Mesothelial cell of epicardium (in vitro differentiated cells): ENCODE data around the gene GRK3. TPM values are rescaled to one million over a fixed set of nuclear protein-coding genes. Genes with fewer than 3 reads are reported as not detected.

ENCODE experiments used
- DNase-seq, 2 experiments: peaks; one replicate each; pipeline ENCODE4 v3.0.0; 2021; ENCODE audit warnings: low spot score in 2 of 2; ENCODE audit not compliant: unreplicated experiment in 2 of 2
- H3K27ac Mint-ChIP-seq: 2 replicates; pipeline ENCODE4 v1.8.0; 2021; ENCODE audit warnings: mixed read lengths
- H3K27me3 Mint-ChIP-seq: 2 replicates; pipeline ENCODE4 v1.8.0; 2021; ENCODE audit warnings: low read depth, mixed read lengths
- H3K36me3 Mint-ChIP-seq: 2 replicates; pipeline ENCODE4 v1.8.0; 2021; ENCODE audit warnings: mixed read lengths
- H3K4me1 Mint-ChIP-seq: 2 replicates; pipeline ENCODE4 v1.8.0; 2021; ENCODE audit warnings: mixed read lengths
- H3K4me3 Mint-ChIP-seq: 2 replicates; pipeline ENCODE4 v1.8.0; 2021; ENCODE audit warnings: mild to moderate bottlenecking, moderate library complexity, mixed read lengths
- H3K9me3 Mint-ChIP-seq: 2 replicates; pipeline ENCODE4 v1.8.0; 2021; ENCODE audit warnings: mixed read lengths
- total RNA-seq: library from RNA; stranded (reverse); gene quantifications from 3 replicates; pipeline ENCODE4 v1.2.1, GENCODE V29; 2021
- TF ChIP-seq, protein P1 (sequence below): fragments of 200-600 bp; sonication (generic); IDR thresholded peaks from one replicate; pipeline ENCODE4 v1.5.0; 2021; ENCODE audit warnings: antibody characterized with exemption; ENCODE audit not compliant: unreplicated experiment

GRK3 gene
- total RNA-seq, 1 donor from 2014 or later = 13.8 TPM

GRCh38 chr22:25765801-25766200 is 201.3 kb downstream of the GRK3 start:
- no peak overlapping the region for H3K4me3 Mint-ChIP-seq
- H3K36me3 Mint-ChIP-seq = peaks cover 3% of the 10 kb centered on the region
- no peak for DNase-seq
- H3K9me3 Mint-ChIP-seq = peaks cover 14% of the 10 kb centered on the region
- TF ChIP-seq, protein P1, sequence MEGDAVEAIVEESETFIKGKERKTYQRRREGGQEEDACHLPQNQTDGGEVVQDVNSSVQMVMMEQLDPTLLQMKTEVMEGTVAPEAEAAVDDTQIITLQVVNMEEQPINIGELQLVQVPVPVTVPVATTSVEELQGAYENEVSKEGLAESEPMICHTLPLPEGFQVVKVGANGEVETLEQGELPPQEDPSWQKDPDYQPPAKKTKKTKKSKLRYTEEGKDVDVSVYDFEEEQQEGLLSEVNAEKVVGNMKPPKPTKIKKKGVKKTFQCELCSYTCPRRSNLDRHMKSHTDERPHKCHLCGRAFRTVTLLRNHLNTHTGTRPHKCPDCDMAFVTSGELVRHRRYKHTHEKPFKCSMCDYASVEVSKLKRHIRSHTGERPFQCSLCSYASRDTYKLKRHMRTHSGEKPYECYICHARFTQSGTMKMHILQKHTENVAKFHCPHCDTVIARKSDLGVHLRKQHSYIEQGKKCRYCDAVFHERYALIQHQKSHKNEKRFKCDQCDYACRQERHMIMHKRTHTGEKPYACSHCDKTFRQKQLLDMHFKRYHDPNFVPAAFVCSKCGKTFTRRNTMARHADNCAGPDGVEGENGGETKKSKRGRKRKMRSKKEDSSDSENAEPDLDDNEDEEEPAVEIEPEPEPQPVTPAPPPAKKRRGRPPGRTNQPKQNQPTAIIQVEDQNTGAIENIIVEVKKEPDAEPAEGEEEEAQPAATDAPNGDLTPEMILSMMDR = no peak
- H3K4me1 Mint-ChIP-seq = peaks cover 5% of the 10 kb centered on the region
- H3K27me3 Mint-ChIP-seq = peaks cover 29% of the 10 kb centered on the region
- H3K27ac Mint-ChIP-seq = no peak overlapping the region

DNA sequence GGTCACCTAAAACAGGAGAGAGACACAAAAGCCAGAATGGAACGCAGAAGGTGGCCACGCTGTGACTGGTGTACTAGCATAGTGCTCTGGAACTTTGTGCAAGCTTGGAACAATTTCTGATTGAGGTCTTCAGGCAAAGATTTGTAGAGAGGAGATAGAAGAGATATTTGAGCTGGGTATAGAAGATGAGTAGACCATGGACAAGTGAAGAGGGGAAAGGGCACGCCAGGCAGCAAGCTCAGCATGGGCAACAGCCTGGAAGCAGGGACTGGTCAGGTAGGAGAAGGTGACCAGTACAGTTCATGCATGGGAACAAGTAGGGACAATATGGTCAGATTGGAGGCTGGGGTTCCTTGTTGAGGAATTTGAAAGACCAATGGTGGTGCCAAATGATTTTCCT is 201.9 kb downstream of the GRK3 start:
- TF ChIP-seq, protein P1 = no peak
- no peak overlapping the region for H3K27ac Mint-ChIP-seq
- peaks cover 29% of the 10 kb centered on the region for H3K27me3 Mint-ChIP-seq
- no peak for DNase-seq
- H3K4me1 Mint-ChIP-seq = peaks cover 5% of the 10 kb centered on the region
- H3K9me3 Mint-ChIP-seq = peaks cover 14% of the 10 kb centered on the region
- H3K36me3 Mint-ChIP-seq = peaks cover 3% of the 10 kb centered on the region
- no peak overlapping the region for H3K4me3 Mint-ChIP-seq

DNA sequence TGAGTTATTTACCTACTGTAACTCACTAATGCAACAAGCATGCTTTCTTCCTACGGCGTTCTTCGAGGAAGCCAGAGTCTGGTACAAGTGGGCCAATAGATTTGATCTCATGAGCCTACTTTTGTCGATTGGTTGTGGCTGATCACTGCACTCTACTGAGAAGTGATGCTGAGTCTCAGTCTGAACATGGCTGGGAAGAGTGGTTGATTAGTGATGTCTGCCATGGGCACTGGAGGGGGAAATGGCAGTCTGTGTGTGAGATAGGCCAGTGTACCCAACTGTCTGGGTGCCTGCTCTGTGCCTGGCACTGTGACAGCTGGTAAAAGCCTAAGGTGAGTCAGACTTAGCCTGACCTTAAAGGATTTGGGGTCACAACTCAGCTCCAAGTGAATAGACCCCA is 205.9 kb downstream of the GRK3 start:
- Mint-ChIP-seq H3K27ac (no peak overlapping the region), H3K27me3 (peaks cover 42% of the 10 kb centered on the region), H3K9me3 (peaks cover 14% of the 10 kb centered on the region), H3K4me1 (no peaks in the 10 kb centered on the region), H3K4me3 (no peak overlapping the region), H3K36me3 (peaks cover 3% of the 10 kb centered on the region)
- TF ChIP-seq, protein P1 = no peak
- DNase-seq = no peak

- H3K4me1 Mint-ChIP-seq = no peaks in the 10 kb centered on the region
- no peak overlapping the region for H3K27ac Mint-ChIP-seq
- TF ChIP-seq, protein P1 = no peak
- DNase-seq = no peak
- H3K36me3 Mint-ChIP-seq = no peaks in the 10 kb centered on the region
- H3K9me3 Mint-ChIP-seq = no peaks in the 10 kb centered on the region
- H3K27me3 Mint-ChIP-seq = peaks cover 36% of the 10 kb centered on the region
- H3K4me3 Mint-ChIP-seq = no peak overlapping the region
These were observed 207.8 kb downstream of the GRK3 start for GRCh38 chr22:25772288-25772687.

- no peak overlapping the region for H3K27ac Mint-ChIP-seq
- DNase-seq = peak in 1 of 2 experiments; percentile 59
- H3K9me3 Mint-ChIP-seq = no peaks in the 10 kb centered on the region
These were observed 210.1 kb downstream of the GRK3 start for GRCh38 chr22:25774575-25775026.

More at GRCh38 chr22:25774575-25775026, 210.1 kb downstream of the GRK3 start:
- Mint-ChIP-seq H3K36me3 (no peaks in the 10 kb centered on the region), H3K4me3 (no peak overlapping the region), H3K4me1 (no peaks in the 10 kb centered on the region), H3K27me3 (peaks cover 25% of the 10 kb centered on the region)
- TF ChIP-seq, protein P1 = peak; percentile 70
